ENCODE data around the gene PDRG1. TPM values are rescaled to one million over a fixed set of nuclear protein-coding genes. Genes with fewer than 3 reads are reported as not detected.
A peak's percentile ranks its signal among the peaks of the same experiment; 100 is the strongest.

The PDRG1 gene
- polyA plus RNA-seq (2013, experiment 1 of 2) = 10.6 TPM
- 11.3 TPM for polyA plus RNA-seq (2013, experiment 2 of 2)

DNA sequence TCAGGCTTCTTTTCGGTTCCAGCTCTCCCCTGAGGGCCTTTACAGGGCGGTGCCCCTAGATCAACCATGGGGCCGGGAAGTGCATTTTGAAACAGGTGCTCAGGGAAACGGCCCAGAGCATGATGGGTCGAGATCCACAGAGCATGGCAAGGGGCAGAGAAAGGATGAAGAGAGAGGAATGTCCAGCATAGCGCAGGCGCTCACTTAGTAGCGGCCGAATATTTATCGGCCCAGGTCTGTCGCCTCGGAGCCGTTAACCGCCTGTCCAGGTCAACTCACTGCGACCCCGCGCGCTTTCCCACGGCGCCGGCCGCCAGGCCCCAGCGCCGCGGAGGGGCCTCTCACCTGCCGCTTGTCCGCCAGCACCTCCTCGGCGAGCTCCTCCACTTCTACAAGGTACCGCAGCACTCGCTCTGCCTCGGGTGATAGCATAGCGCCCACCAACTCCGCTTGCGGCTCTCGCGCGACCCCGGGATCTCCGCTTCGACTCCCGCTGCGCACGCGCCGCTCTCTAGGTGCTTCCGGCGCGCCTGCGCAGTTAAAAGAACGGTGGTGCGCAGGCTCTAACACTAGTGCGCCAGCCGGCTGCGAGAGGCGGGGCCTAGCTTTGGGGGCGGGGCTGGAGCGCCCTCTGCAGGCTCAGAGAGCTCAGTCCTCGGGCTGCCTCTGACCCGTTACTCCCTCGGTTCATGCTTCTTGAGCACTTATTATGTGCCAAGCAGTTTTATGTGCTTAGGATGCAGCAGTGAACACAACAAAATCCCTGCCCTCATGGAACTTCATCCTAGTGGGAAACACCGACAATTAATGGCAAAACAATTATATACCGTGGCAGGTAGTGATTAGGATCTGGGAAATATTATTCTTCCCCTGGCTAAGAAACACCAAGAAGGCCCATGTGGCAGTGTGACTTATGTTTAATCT lies at the start of gene PDRG1:
TSS of gene PDRG1 (minus strand) at position 517 of the 924 bp plus-strand sequence. CDS start at position 432, 85 bp downstream.
- H3K36me3 ChIP-seq (ENCODE audit: control insufficient read depth in 1 of 2, insufficient read depth in 2 of 2, low read depth in 1 of 2, low read length in 2 of 2) = peaks cover 23 to 26% of the 10 kb centered on the region in 2 experiments
- peak within 1 kb of the TSS; percentile 77 for H2AFZ ChIP-seq (ENCODE audit: low read depth, low read length)
- peak within 1 kb of the TSS; percentile 35 for H2BK5ac ChIP-seq (ENCODE audit: low read depth, low read length, poor library complexity, severe bottlenecking)
- H3K4me2 ChIP-seq (ENCODE audit: low read length, poor library complexity, severe bottlenecking) = peak within 1 kb of the TSS; percentile 89
- H3K9ac ChIP-seq (ENCODE audit: low read length) = peak within 1 kb of the TSS; percentile 94
- no peak within 1 kb of the TSS for H3K27ac ChIP-seq (ENCODE audit: low read length, poor library complexity, severe bottlenecking)
- H3K4me3 ChIP-seq (ENCODE audit: insufficient read depth in 1 of 2, low read depth in 1 of 2, low read length in 2 of 2) = peak within 1 kb of the TSS; percentile 72 to 94
- H3K79me1 ChIP-seq (replicated peaks; ENCODE audit: low read length, poor library complexity, severe bottlenecking) = peaks cover 28% of the 10 kb centered on the region
- no peak within 1 kb of the TSS for H2BK12ac ChIP-seq (ENCODE audit: low read length in 2 of 2)
- H3K14ac ChIP-seq (ENCODE audit: low read length in 2 of 2) = peak within 1 kb of the TSS in 1 of 2 experiments; percentile 46
- DNase-seq = peak; percentile 97
- peak within 1 kb of the TSS; percentile 91 for H4K8ac ChIP-seq (ENCODE audit: low read length)
- H2AK5ac ChIP-seq (ENCODE audit: low read length, severe bottlenecking) = no peak within 1 kb of the TSS
- H4K91ac ChIP-seq (ENCODE audit: low read length) = peak within 1 kb of the TSS; percentile 41
- peaks cover 6% of the 10 kb centered on the region for H3K9me3 ChIP-seq (ENCODE audit: control insufficient read depth, low read length)
- H2BK120ac ChIP-seq (ENCODE audit: low read depth, low read length) = peak within 1 kb of the TSS; percentile 19
- H3K18ac ChIP-seq (ENCODE audit: low read depth in 1 of 2, low read length in 2 of 2) = peak within 1 kb of the TSS; percentile 30 to 78
- WGBS = under 1% methylated on average over 62 of the region's 63 CpGs
- H3K4ac ChIP-seq (ENCODE audit: low read depth in 1 of 2, low read length in 2 of 2) = peak within 1 kb of the TSS; percentile 62 to 73
- no peak within 1 kb of the TSS for H2BK15ac ChIP-seq (ENCODE audit: low read depth, poor library complexity, severe bottlenecking)
- peak within 1 kb of the TSS in 1 of 2 experiments; percentile 6 for H3K23ac ChIP-seq (ENCODE audit: low read length in 2 of 2)
- H3K27me3 ChIP-seq (ENCODE audit: control insufficient read depth in 1 of 2, insufficient read depth in 1 of 2, low read length in 2 of 2) = peaks cover 24 to 28% of the 10 kb centered on the region in 2 experiments
- H3K4me1 ChIP-seq (ENCODE audit: control insufficient read depth, insufficient read depth, low read depth, low read length) = peaks cover 4% of the 10 kb centered on the region

DNA sequence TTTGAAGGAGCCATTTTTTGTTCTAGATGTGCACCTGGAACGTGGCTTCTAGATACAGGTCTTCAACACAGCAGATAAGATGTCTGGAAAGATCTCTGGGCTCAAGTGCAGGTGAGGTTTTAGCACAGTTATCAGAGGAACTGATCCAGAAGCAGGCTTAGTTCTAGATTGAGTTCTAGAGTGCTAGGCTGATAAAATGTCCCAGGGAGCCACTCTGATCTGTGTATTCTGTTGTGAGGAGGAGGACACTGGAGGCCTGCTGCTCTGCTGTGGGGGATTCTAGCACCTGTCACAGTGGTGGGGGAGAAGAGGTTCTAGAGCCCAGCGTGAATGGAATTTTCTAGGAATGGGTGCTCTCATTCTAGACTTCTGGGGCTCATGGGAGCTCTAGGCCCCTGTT lies 46.4 kb upstream of the PDRG1 start:
- no peaks in the 10 kb centered on the region for H3K79me1 ChIP-seq (replicated peaks; ENCODE audit: low read length, poor library complexity, severe bottlenecking)
- WGBS = 47% methylated on average over 2 of the region's 2 CpGs
- H3K9ac ChIP-seq (ENCODE audit: low read length) = no peak overlapping the region
- no peak overlapping the region for H3K4me2 ChIP-seq (ENCODE audit: low read length, poor library complexity, severe bottlenecking)
- no peak overlapping the region for H2AFZ ChIP-seq (ENCODE audit: low read depth, low read length)
- no peak overlapping the region for H2AK5ac ChIP-seq (ENCODE audit: low read length, severe bottlenecking)
- H2BK120ac ChIP-seq (ENCODE audit: low read depth, low read length) = no peak overlapping the region
- H2BK15ac ChIP-seq (ENCODE audit: low read depth, poor library complexity, severe bottlenecking) = no peak overlapping the region
- H3K9me3 ChIP-seq (ENCODE audit: control insufficient read depth, low read length) = no peaks in the 10 kb centered on the region
- no peak overlapping the region for H3K27ac ChIP-seq (ENCODE audit: low read length, poor library complexity, severe bottlenecking)
- no peak overlapping the region for H3K4ac ChIP-seq (ENCODE audit: low read depth in 1 of 2, low read length in 2 of 2)
- H2BK12ac ChIP-seq (ENCODE audit: low read length in 2 of 2) = no peak overlapping the region
- H3K27me3 ChIP-seq (ENCODE audit: control insufficient read depth in 1 of 2, insufficient read depth in 1 of 2, low read length in 2 of 2) = peaks cover 85 to 95% of the 10 kb centered on the region in 2 experiments
- H3K14ac ChIP-seq (ENCODE audit: low read length in 2 of 2) = no peak overlapping the region
- no peak overlapping the region for H3K4me3 ChIP-seq (ENCODE audit: insufficient read depth in 1 of 2, low read depth in 1 of 2, low read length in 2 of 2)
- no peak overlapping the region for H3K23ac ChIP-seq (ENCODE audit: low read length in 2 of 2)
- H3K18ac ChIP-seq (ENCODE audit: low read depth in 1 of 2, low read length in 2 of 2) = no peak overlapping the region
- DNase-seq = no peak
- no peaks in the 10 kb centered on the region for H3K36me3 ChIP-seq (ENCODE audit: control insufficient read depth in 1 of 2, insufficient read depth in 2 of 2, low read depth in 1 of 2, low read length in 2 of 2)
- H2BK5ac ChIP-seq (ENCODE audit: low read depth, low read length, poor library complexity, severe bottlenecking) = no peak overlapping the region
- peaks cover 3% of the 10 kb centered on the region for H3K4me1 ChIP-seq (ENCODE audit: control insufficient read depth, insufficient read depth, low read depth, low read length)
- no peak overlapping the region for H4K91ac ChIP-seq (ENCODE audit: low read length)
- no peak overlapping the region for H4K8ac ChIP-seq (ENCODE audit: low read length)

DNA sequence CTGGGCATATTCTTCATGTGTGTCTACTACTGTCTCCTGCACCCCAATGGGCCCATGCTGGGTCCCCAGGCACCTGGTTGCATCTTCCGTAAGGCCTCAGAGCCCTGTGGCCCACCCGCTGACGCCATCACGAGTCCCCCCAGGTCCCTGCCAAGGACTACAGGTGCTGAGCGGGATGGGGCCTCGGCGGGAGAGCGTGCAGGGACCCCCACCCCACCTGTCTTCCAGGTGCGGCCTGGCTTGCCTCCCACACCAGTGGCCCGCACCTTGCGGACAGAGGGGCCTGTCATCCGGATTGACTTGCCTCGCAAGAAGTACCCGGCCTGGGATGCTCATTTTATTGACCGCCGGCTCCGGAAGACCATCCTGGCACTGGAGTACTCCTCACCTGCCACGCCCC lies 45.1 kb upstream of the PDRG1 start:
- no peak overlapping the region for H3K4ac ChIP-seq (ENCODE audit: low read depth in 1 of 2, low read length in 2 of 2)
- no peak overlapping the region for H2BK15ac ChIP-seq (ENCODE audit: low read depth, poor library complexity, severe bottlenecking)
- H3K18ac ChIP-seq (ENCODE audit: low read depth in 1 of 2, low read length in 2 of 2) = no peak overlapping the region
- no peak overlapping the region for H2AK5ac ChIP-seq (ENCODE audit: low read length, severe bottlenecking)
- H3K27ac ChIP-seq (ENCODE audit: low read length, poor library complexity, severe bottlenecking) = no peak overlapping the region
- no peak overlapping the region for H3K14ac ChIP-seq (ENCODE audit: low read length in 2 of 2)
- H4K91ac ChIP-seq (ENCODE audit: low read length) = no peak overlapping the region
- H2BK12ac ChIP-seq (ENCODE audit: low read length in 2 of 2) = no peak overlapping the region
- H2BK5ac ChIP-seq (ENCODE audit: low read depth, low read length, poor library complexity, severe bottlenecking) = no peak overlapping the region
- H3K4me1 ChIP-seq (ENCODE audit: control insufficient read depth, insufficient read depth, low read depth, low read length) = peaks cover 3% of the 10 kb centered on the region
- H2AFZ ChIP-seq (ENCODE audit: low read depth, low read length) = no peak overlapping the region
- H3K36me3 ChIP-seq (ENCODE audit: control insufficient read depth in 1 of 2, insufficient read depth in 2 of 2, low read depth in 1 of 2, low read length in 2 of 2) = no peaks in the 10 kb centered on the region
- no peaks in the 10 kb centered on the region for H3K9me3 ChIP-seq (ENCODE audit: control insufficient read depth, low read length)
- WGBS = 91% methylated on average over 18 of the region's 18 CpGs
- H3K27me3 ChIP-seq (ENCODE audit: control insufficient read depth in 1 of 2, insufficient read depth in 1 of 2, low read length in 2 of 2) = peaks cover 88 to 95% of the 10 kb centered on the region in 2 experiments
- DNase-seq = no peak
- no peak overlapping the region for H3K23ac ChIP-seq (ENCODE audit: low read length in 2 of 2)
- no peak overlapping the region for H3K9ac ChIP-seq (ENCODE audit: low read length)
- H3K79me1 ChIP-seq (replicated peaks; ENCODE audit: low read length, poor library complexity, severe bottlenecking) = no peaks in the 10 kb centered on the region
- H2BK120ac ChIP-seq (ENCODE audit: low read depth, low read length) = no peak overlapping the region
- H4K8ac ChIP-seq (ENCODE audit: low read length) = no peak overlapping the region
- H3K4me2 ChIP-seq (ENCODE audit: low read length, poor library complexity, severe bottlenecking) = no peak overlapping the region
- no peak overlapping the region for H3K4me3 ChIP-seq (ENCODE audit: insufficient read depth in 1 of 2, low read depth in 1 of 2, low read length in 2 of 2)

DNA sequence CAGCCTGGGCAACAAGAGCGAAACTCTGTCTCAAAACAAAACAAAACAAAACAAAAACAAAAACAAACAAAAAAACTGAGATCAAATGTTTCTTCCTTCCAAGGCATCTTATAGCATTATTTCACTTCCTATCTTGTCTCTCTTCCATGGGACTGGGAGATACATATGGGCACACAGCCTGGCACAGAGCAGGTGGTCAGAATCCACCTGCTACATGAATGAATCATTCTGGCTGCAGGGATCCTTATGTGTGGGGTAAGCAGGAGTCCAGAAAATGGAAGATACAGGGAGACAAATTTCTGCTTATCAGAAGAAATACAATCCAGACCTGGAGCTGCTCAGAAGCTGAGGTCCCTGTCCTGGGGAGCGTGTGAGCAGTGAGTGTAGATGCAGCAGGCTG lies 40.2 kb upstream of the PDRG1 start:
- Histone ChIP-seq H3K79me1 (replicated peaks; ENCODE audit: low read length, poor library complexity, severe bottlenecking) (no peaks in the 10 kb centered on the region), H3K9ac (ENCODE audit: low read length) (no peak overlapping the region), H2AFZ (ENCODE audit: low read depth, low read length) (no peak overlapping the region), H3K27me3 (ENCODE audit: control insufficient read depth in 1 of 2, insufficient read depth in 1 of 2, low read length in 2 of 2) (peaks cover 54 to 62% of the 10 kb centered on the region in 2 experiments), H4K91ac (ENCODE audit: low read length) (no peak overlapping the region), H4K8ac (ENCODE audit: low read length) (no peak overlapping the region), H2BK5ac (ENCODE audit: low read depth, low read length, poor library complexity, severe bottlenecking) (no peak overlapping the region), H3K9me3 (ENCODE audit: control insufficient read depth, low read length) (no peaks in the 10 kb centered on the region), H3K4me2 (ENCODE audit: low read length, poor library complexity, severe bottlenecking) (no peak overlapping the region), H3K4me1 (ENCODE audit: control insufficient read depth, insufficient read depth, low read depth, low read length) (peaks cover 3% of the 10 kb centered on the region), H2BK12ac (ENCODE audit: low read length in 2 of 2) (no peak overlapping the region), H2AK5ac (ENCODE audit: low read length, severe bottlenecking) (no peak overlapping the region), H3K23ac (ENCODE audit: low read length in 2 of 2) (no peak overlapping the region), H3K18ac (ENCODE audit: low read depth in 1 of 2, low read length in 2 of 2) (no peak overlapping the region), H2BK15ac (ENCODE audit: low read depth, poor library complexity, severe bottlenecking) (no peak overlapping the region), H3K14ac (ENCODE audit: low read length in 2 of 2) (no peak overlapping the region), H3K4ac (ENCODE audit: low read depth in 1 of 2, low read length in 2 of 2) (no peak overlapping the region), H2BK120ac (ENCODE audit: low read depth, low read length) (no peak overlapping the region), H3K27ac (ENCODE audit: low read length, poor library complexity, severe bottlenecking) (no peak overlapping the region), H3K4me3 (ENCODE audit: insufficient read depth in 1 of 2, low read depth in 1 of 2, low read length in 2 of 2) (no peak overlapping the region), H3K36me3 (ENCODE audit: control insufficient read depth in 1 of 2, insufficient read depth in 2 of 2, low read depth in 1 of 2, low read length in 2 of 2) (no peaks in the 10 kb centered on the region)
- DNase-seq = no peak
- 76% methylated on average over 2 of the region's 2 CpGs for WGBS

Data from mesenchymal stem cell (in vitro differentiated cells and primary cell).